B cell (primary cell): ENCODE results near the gene TTC38. TPM values are rescaled to one million over a fixed set of nuclear protein-coding genes. Genes with fewer than 3 reads are reported as not detected.

Experiments
- ATAC-seq: fragments of 200-7000 bp; cut with Tn5 transposase; one replicate; pipeline ENCODE4 v1.10.0; 2021; ENCODE audit warnings: low read depth, mild to moderate bottlenecking, moderate number of reproducible peaks, moderate library complexity
- CTCF ChIA-PET: fragments of 350-600 bp; sonication (Branson Sonifier 250); formaldehyde crosslinking; loops from one replicate; lab custom pipeline; 2021; ENCODE audit warnings: antibody characterized with exemption, inconsistent platforms; lab: Charles Lee
- POLR2A ChIA-PET: fragments of 350-600 bp; sonication (Branson Sonifier 250); formaldehyde crosslinking; loops from one replicate; lab custom pipeline; 2021; ENCODE audit warnings: antibody characterized with exemption; lab: Charles Lee
- DNase-seq: peaks from one replicate; pipeline ENCODE4 v3.0.0; 2013
- H2AFZ ChIP-seq: 2 replicates; pipeline ENCODE4 v1.6.1; 2012; ENCODE audit warnings: mild to moderate bottlenecking, low read depth, low read length; ENCODE audit not compliant: insufficient read depth, poor library complexity, severe bottlenecking
- H3K27ac ChIP-seq, 2 donors: 1 replicate in 1 of 2; 2 replicates in 1 of 2; pipeline ENCODE4 v1.5.1; 2012 to 2013; ENCODE audit warnings: low read length in 2 of 2, mild to moderate bottlenecking in 2 of 2, moderate library complexity in 1 of 2
- H3K27me3 ChIP-seq, 4 experiments: fragments of 200-600 bp in 1 of 4; sonication (generic) in 1 of 4; replicated peaks in 1 of 4; 1 replicate in 2 of 4; 2 replicates in 2 of 4; pipeline versions ENCODE4 v1.6.1 to v1.7.0; 2013 to 2016; ENCODE audit warnings: low read length in 3 of 4, mild to moderate bottlenecking in 2 of 4, mixed read lengths in 1 of 4, moderate library complexity in 1 of 4; ENCODE audit not compliant: insufficient read depth in 4 of 4, control insufficient read depth in 3 of 4; ENCODE audit errors: control extremely low read depth in 1 of 4
- H3K36me3 ChIP-seq, 2 experiments: replicated peaks in 1 of 2; 1 replicate in 1 of 2; 2 replicates in 1 of 2; pipeline versions ENCODE4 v1.6.1 to v1.7.1; 2013; ENCODE audit warnings: low read length in 1 of 2; ENCODE audit not compliant: insufficient read depth in 2 of 2, control insufficient read depth in 1 of 2; ENCODE audit errors: control extremely low read depth in 1 of 2, extremely low read depth in 1 of 2
- H3K4me1 ChIP-seq, 2 donors: fragments of 200-600 bp in 1 of 2; sonication (generic) in 1 of 2; 1 replicate in 1 of 2; 2 replicates in 1 of 2; pipeline versions ENCODE4 v1.5.1 to v1.6.1; 2013 to 2017; ENCODE audit warnings: low read length in 2 of 2; ENCODE audit not compliant: control insufficient read depth in 2 of 2, insufficient read depth in 2 of 2
- H3K4me2 ChIP-seq: replicated peaks from 2 replicates; pipeline ENCODE3; 2012; ENCODE audit warnings: mild to moderate bottlenecking, low read depth, low read length; ENCODE audit not compliant: poor library complexity, severe bottlenecking
- H3K4me3 ChIP-seq, 5 experiments: fragments of 200-600 bp in 1 of 5; sonication (generic) in 1 of 5; 1 replicate in 3 of 5; 2 replicates in 2 of 5; pipeline versions ENCODE4 v1.5.1 to v1.7.0; 2011 to 2016; ENCODE audit warnings: low read length in 4 of 5, mild to moderate bottlenecking in 4 of 5, low read depth in 2 of 5, control low read depth in 1 of 5, moderate library complexity in 1 of 5; ENCODE audit not compliant: insufficient read depth in 1 of 5; ENCODE audit errors: control extremely low read depth in 1 of 5, extremely low read depth in 1 of 5
- H3K79me2 ChIP-seq: fragments of 200-600 bp; sonication (generic); one replicate; pipeline ENCODE4 v1.6.0; 2016; ENCODE audit warnings: low read length; ENCODE audit not compliant: control insufficient read depth, insufficient read depth
- H3K9ac ChIP-seq: fragments of 200-600 bp; sonication (generic); 2 replicates; pipeline ENCODE4 v1.6.1; 2017; ENCODE audit warnings: mild to moderate bottlenecking, low read length, moderate library complexity
- H3K9me3 ChIP-seq, 3 donors: one replicate each; pipeline versions ENCODE4 v1.6.1 to v1.7.1; 2013; ENCODE audit warnings: low read length in 2 of 3; ENCODE audit not compliant: control insufficient read depth in 2 of 3, insufficient read depth in 1 of 3; ENCODE audit errors: control extremely low read depth in 1 of 3
- H4K20me1 ChIP-seq: 2 replicates; pipeline ENCODE4 v1.6.0; 2012; ENCODE audit warnings: mild to moderate bottlenecking, low read length; ENCODE audit not compliant: insufficient read depth, control insufficient read depth, poor library complexity, severe bottlenecking
- H3K27ac Mint-ChIP-seq: one replicate; pipeline ENCODE4 v1.8.0; 2021; ENCODE audit warnings: mixed read lengths
- H3K27me3 Mint-ChIP-seq: one replicate; pipeline ENCODE4 v1.8.0; 2021; ENCODE audit warnings: mixed read lengths
- H3K4me1 Mint-ChIP-seq: one replicate; pipeline ENCODE4 v1.8.0; 2021; ENCODE audit warnings: mixed read lengths
- H3K4me3 Mint-ChIP-seq: one replicate; pipeline ENCODE4 v1.8.0; 2021; ENCODE audit warnings: mixed read lengths
- H3K9me3 Mint-ChIP-seq: one replicate; pipeline ENCODE4 v1.8.0; 2022; ENCODE audit warnings: mixed read lengths; ENCODE audit not compliant: insufficient read depth
- CTCF ChIP-seq: fragments of 200-600 bp; IDR thresholded peaks from one replicate; pipeline ENCODE4 v1.8.0; 2022; ENCODE audit warnings: antibody characterized with exemption, mild to moderate bottlenecking
- EZH2 ChIP-seq: IDR thresholded peaks from 2 replicates; pipeline ENCODE4 v1.6.1; 2012; ENCODE audit warnings: borderline replicate concordance, low read depth, mild to moderate bottlenecking, moderate library complexity, low read length; ENCODE audit not compliant: insufficient read depth, poor library complexity, severe bottlenecking
- WGBS: methylation state at CpG from one replicate; pipeline ENCODE4 v1.1.5; 2013; ENCODE audit warnings: missing lambda C conversion rate; ENCODE audit not compliant: insufficient coverage; 5-methylcytosine and 5-hydroxymethylcytosine counted together
- intact Hi-C: fragments of 100-400 bp; cut with micrococcal nuclease; formaldehyde crosslinking; loops from one replicate; pipeline ENCODE4 v1.10.0; 2022
- polyA plus RNA-seq: library from polyadenylated mRNA; depleted of rRNA; stranded (reverse); fragments of >200 nt; gene quantifications from 2 replicates; pipeline ENCODE4 v1.2.3, GENCODE V29; 2012
- total RNA-seq, 2 donors: library from RNA; stranded (reverse); fragments of 120-200 nt in 1 of 2; gene quantifications; 1 replicate in 1 of 2; 2 replicates in 1 of 2; pipeline versions ENCODE4 v1.2.3 to v1.2.4, GENCODE V29; 2013 to 2022

Gene TTC38
- total and polyA plus RNA-seq, 2 donors (not counting 1 experiment from before 2014, with no cell fraction given): 10.8 to 13.3 TPM

DNA sequence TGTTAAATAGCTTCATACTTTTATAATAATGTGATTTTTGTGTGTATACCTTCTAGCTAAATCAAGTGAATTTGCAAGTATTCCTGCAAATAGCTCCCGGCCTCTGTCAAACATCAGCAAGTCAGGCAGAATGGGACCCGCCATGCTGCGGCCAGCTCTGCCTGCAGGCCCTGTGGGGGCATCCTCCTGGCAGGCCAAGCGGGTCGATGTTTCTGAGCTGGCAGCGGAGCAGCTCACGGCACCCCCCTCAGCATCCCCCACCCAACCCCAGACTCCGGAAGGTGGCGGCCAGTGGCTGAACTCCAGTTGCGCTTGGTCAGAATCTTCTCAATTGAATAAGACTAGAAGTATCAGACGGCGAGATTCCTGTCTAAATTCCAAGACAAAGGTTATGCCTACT lies 48.2 kb downstream of the TTC38 start:
- no peak overlapping the region for H3K9ac ChIP-seq
- TF ChIP-seq EZH2 (no peak), CTCF (no peak)
- H3K27me3 ChIP-seq: no peaks in the 10 kb centered on the region
- H3K27ac ChIP-seq: no peak overlapping the region
- ChIA-PET CTCF (interaction anchor here (0.6 to 12.8 kb wide), 13 partner anchors 9 to 531 kb away, joined by 3 to 228 read pairs (median 3); no protein-coding TSS in a partner anchor), POLR2A (no interaction called here)
- H3K27ac Mint-ChIP-seq: no peak overlapping the region
- no peak overlapping the region for H3K4me2 ChIP-seq
- H3K4me1 Mint-ChIP-seq: no peaks in the 10 kb centered on the region
- 97% methylated on average over 6 of the region's 12 CpGs for WGBS
- ATAC-seq (no peak), DNase-seq (no peak)
- H2AFZ ChIP-seq: no peak overlapping the region
- no peaks in the 10 kb centered on the region for H4K20me1 ChIP-seq
- no peaks in the 10 kb centered on the region for H3K27me3 Mint-ChIP-seq
- H3K79me2 ChIP-seq: no peaks in the 10 kb centered on the region
- H3K4me1 ChIP-seq: no peaks in the 10 kb centered on the region
- H3K9me3 Mint-ChIP-seq: no peaks in the 10 kb centered on the region
- intact Hi-C loops: no loop called here
- H3K36me3 ChIP-seq: no peaks in the 10 kb centered on the region
- H3K4me3 ChIP-seq: no peak overlapping the region
- H3K9me3 ChIP-seq: no peaks in the 10 kb centered on the region
- no peak overlapping the region for H3K4me3 Mint-ChIP-seq

DNA sequence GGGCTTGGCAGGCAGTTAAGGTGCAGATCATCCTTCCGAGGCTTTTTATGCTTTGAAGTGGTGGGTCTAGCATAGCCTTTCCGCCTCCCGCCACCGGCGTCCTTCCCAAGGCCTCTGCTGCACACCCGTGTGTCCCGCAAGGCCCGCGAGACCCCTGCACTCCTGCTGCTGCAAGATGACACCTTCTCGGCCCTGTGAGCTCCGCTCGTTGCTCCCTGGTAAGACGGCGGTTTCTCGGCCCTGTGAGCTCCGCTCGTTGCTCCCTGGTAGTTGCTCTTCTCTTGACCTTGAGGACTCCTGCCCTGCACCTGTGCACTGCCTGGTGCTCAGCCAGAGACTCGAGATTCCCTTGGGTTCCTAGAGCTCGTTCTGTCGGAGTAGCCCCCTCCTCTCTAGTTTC lies 49.8 kb downstream of the TTC38 start:
- H3K27ac Mint-ChIP-seq: no peak overlapping the region
- TF ChIP-seq EZH2: no peak
- no peak for TF ChIP-seq CTCF
- Histone ChIP-seq H3K4me3 (no peak overlapping the region), H4K20me1 (no peaks in the 10 kb centered on the region), H3K79me2 (no peaks in the 10 kb centered on the region), H3K4me2 (no peak overlapping the region), H3K4me1 (no peaks in the 10 kb centered on the region), H3K27me3 (no peaks in the 10 kb centered on the region), H3K9ac (no peak overlapping the region), H2AFZ (no peak overlapping the region), H3K27ac (no peak overlapping the region), H3K36me3 (no peaks in the 10 kb centered on the region), H3K9me3 (no peaks in the 10 kb centered on the region)
- no peaks in the 10 kb centered on the region for H3K9me3 Mint-ChIP-seq
- over 99% methylated on average over 20 of the region's 20 CpGs for WGBS
- H3K4me3 Mint-ChIP-seq: no peak overlapping the region
- no peaks in the 10 kb centered on the region for H3K27me3 Mint-ChIP-seq
- ChIA-PET POLR2A (no interaction called here), CTCF (interaction anchor here (1.3 to 12.8 kb wide), 4 partner anchors 23 to 322 kb away, joined by 3 to 228 read pairs (median 6); no protein-coding TSS in a partner anchor)
- H3K4me1 Mint-ChIP-seq: no peaks in the 10 kb centered on the region
- no peak for ATAC-seq
- no peak for DNase-seq
- intact Hi-C loops: no loop called here
